Ishikawa (cell line): ENCODE results near the gene ZBTB46.

Experiments used
- CEBPB ChIP-seq: IDR thresholded peaks from 2 replicates; pipeline ENCODE4 v1.6.1; 2012
- CREB1 ChIP-seq: IDR thresholded peaks from 2 replicates; pipeline ENCODE4 v1.6.1; 2012; ENCODE audit warnings: low read depth
- EGR1 ChIP-seq: IDR thresholded peaks from 2 replicates; pipeline ENCODE4 v1.6.1; 2012
- MAX ChIP-seq: IDR thresholded peaks from 2 replicates; pipeline ENCODE4 v1.6.1; 2012
- NFIC ChIP-seq: IDR thresholded peaks from 2 replicates; pipeline ENCODE4 v1.6.1; 2012
- RAD21 ChIP-seq: IDR thresholded peaks from 2 replicates; pipeline ENCODE4 v1.6.1; 2012; ENCODE audit warnings: low read depth
- REST ChIP-seq: IDR thresholded peaks from 2 replicates; pipeline ENCODE4 v1.6.1; 2012; ENCODE audit warnings: low read depth, mild to moderate bottlenecking
- TAF1 ChIP-seq: IDR thresholded peaks from 2 replicates; pipeline ENCODE4 v1.6.1; 2012; ENCODE audit warnings: low read depth, mild to moderate bottlenecking
- TCF12 ChIP-seq: IDR thresholded peaks from 2 replicates; pipeline ENCODE4 v1.6.1; 2012; ENCODE audit warnings: low read depth
- TEAD4 ChIP-seq: IDR thresholded peaks from 2 replicates; pipeline ENCODE4 v1.6.1; 2012
- YY1 ChIP-seq: IDR thresholded peaks from 2 replicates; pipeline ENCODE4 v1.6.1; 2012; ENCODE audit warnings: low read depth

DNA sequence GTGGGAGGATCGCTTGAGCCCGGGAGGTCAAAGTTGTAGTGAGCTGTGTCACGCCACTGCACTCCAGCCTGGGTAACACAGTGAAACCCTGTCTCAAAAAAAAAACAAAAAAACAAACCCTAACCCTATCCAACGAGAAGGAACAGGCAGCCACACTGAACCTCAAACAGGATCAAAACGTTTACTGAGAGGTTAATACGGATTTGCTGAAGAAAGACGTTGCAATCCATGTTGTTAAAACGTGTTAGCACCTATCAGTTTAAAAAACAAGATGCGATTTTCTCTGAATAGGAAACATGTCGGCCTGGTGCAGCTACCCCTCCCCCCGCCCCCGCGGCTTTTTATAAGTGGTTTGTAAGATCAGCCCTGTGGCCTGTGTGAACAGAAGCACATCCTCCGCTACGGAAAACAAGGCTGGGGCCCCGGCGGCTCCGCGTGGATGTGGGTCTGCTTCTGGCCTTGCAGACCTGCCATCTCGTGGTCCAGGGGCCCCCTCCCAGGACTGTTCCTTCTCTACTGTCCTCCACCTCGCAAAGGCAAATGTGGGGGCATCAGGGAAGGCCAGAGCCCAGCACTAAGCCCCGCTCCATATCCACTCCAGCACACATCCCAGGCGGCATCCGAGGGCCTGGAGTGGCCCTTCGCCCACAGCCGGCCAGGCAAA is 80.1 kb downstream of the ZBTB46 start:
- TF ChIP-seq NFIC (no peak), TCF12 (no peak), MAX (no peak), TAF1 (no peak), TEAD4 (no peak), CEBPB (no peak), RAD21 (no peak), YY1 (no peak), EGR1 (no peak), REST (no peak), CREB1 (no peak)
